T1000 (cell line): ENCODE results near the gene IL36RN.
"Not testable (repeated sequence)": the region's sequence is repeated elsewhere in the genome, so short reads cannot be mapped to it uniquely, and the experiment has no call there.

Experiments
- DNase-seq: peaks from one replicate; lab custom pipeline; 2025; ENCODE audit warnings: mixed read lengths; lab: John Stamatoyannopoulos, UW

Gene IL36RN

DNA sequence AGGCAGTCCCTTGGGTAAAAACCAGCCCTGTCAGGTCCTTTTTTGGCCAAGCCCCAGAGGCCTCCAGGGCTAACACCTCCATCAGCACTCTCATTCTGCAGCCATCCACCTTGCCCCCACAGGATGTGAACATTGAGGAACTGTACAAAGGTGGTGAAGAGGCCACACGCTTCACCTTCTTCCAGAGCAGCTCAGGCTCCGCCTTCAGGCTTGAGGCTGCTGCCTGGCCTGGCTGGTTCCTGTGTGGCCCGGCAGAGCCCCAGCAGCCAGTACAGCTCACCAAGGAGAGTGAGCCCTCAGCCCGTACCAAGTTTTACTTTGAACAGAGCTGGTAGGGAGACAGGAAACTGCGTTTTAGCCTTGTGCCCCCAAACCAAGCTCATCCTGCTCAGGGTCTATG lies 16.0 kb downstream of the IL36RN start:
- no peak for DNase-seq

DNA sequence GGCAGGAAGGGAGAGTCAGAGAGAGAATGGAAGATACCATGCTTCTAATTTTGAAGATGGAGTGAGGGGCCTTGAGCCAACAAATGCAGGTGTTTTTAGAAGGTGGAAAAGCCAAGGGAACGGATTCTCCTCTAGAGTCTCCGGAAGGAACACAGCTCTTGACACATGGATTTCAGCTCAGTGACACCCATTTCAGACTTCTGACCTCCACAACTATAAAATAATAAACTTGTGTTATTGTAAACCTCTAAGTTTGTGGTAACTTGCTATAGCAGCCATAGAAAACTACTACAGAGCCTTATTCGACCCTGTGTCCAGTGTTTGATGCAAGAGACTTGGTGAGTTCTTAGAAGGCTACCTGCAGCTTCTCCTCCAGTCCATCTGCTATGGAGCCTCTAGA lies 16.6 kb downstream of the IL36RN start:
- DNase-seq: no peak

DNA sequence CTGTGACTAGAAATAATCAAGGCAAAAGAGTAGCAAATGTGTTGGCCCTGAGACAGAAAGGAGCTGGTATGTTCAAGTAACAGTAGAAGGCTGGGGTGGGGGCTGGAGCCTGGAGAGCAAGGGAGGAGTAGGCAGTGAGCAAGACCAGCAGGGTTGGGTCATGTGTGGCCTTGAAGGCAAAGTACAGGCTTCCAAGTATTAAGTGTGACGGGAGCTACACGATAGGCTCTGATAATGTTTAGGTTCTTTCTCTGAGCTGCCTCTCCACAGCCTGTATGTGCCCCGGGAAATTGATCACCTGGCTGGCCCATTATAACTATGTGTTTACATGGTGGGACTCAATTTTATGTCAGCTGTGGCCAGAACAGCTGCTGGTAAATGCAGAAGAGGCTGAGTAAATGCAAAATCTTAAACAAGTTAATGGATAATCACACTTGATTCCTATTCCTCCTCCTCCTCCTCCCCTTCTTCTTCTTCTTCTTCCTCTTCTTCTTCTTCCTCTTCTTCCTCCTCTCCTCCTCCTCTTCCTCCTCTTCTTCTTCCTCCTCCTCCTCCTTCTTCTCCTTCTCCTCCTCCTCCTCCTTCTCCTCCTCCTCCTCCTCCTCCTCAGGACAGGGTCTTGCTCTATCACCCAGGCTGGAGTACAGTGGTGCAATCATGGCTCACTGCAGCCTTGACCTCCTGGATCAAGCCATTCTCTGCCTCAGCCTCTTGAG lies 18.1 kb downstream of the IL36RN start:
- no peak for DNase-seq

DNA sequence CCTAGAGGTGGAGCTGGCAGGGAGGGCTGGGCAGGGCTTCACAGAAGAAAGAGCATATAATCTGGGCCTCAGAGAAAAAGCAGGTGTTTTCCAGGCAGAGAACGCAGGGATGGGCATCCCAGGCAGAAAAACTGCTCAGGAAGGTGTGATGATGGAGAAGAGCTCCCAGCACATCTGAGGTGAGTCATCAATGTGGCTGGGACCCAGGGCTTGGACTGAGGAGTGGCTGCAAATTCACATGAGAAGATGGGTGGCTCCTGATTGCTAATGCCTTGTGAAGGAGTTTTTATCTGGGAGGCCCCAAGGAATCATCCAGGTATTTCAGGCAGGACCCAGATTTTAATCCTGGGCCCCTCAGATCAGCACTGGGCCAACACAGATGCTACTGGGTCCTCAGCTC lies 18.9 kb downstream of the IL36RN start:
- no peak for DNase-seq

DNA sequence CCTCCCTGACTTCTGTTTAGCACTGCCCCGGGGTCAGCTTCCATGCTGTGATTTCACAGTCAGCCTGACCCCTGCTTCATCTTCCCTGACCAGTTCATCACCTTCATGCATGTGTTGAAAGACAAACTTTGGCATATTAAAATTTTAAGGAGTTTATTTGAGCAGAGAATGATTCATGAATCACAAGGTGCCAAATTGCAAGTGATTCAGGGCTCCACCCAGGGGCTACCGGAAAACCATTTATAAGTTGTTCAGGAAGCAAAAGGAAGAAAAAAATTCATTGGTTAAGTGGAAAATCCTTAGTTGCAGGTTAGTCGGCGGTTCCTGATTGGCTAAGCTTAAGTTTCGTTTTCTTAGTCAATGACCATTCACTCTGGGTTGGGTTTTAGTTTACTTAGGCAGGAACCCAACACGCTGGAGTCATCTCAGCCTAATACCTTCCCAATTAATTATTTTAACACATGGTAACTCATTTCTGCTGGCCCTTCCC lies 19.4 kb downstream of the IL36RN start:
- no peak for DNase-seq

DNA sequence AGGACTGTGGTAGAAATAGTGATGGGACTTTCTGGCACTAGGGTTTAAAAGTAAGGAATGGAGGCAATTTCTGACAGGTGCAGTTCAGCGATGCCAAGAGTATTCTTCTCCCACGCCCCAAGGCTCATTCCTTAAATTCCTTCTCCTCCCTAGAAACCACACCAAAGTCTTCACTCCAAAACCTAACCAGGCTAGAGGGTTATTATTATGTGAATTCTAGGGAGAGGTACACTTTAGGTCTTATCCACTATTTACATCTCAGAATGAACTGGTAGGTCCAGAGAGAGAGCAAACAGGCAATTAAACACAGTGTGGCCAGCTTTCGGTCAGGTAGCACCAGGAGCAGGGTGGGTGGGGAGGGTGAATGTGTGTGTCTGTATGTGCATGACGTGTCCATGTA lies 20.1 kb downstream of the IL36RN start:
- DNase-seq: no peak

DNA sequence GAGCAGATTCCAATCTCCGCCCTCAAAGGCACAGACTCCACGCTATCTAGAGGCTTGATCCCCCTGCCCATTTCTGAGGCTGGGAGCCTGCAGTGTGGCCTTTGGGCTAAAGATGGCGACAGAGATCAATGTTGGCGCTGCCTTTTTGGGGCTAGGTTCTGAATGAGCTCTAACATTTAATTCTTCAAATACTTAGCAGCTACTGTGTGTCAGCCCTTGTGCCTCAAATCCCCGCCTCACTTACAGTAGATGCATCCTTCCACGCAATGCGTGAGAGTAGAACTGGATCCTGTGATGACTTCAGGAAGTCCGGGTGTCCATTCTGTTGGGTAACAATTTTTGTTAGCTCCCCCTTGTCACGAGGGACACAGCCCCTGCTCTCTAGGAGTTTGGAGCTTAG lies 21.1 kb downstream of the IL36RN start:
- DNase-seq: no peak

DNA sequence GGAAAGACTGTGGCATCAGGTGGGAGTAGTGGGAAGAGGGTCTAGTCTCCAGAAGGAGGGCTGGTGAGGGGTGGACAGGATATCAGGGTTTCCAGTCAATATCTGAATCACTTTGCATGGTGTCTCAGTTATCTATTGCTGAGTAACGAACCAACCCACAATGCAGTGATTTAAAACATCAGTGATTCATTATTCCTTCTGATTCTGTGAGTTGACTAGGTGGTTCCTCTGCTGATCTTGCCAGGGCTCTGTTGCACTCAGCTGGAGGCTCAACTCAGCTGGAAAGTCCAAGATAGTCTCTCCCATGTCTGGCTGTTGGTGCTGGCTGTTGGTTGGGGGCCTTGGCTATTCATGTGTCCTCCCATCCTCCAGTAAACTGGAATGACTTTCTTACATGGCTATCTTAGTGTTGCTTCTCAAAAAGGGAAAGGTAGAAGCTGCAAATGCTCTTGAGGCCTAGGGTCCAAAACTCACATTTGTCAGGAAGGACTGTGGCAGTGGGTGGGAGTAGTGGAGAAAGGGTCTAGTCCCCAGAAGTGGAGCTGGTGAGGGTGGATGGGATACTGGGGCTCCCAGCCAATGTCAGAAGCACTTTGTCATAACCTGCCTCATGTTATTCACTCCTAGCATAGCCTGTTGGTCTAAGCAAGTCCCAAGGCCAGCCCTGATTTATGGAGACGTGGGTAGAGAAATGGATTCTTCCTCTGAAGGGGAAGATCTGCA lies 22.7 kb downstream of the IL36RN start:
- DNase-seq: no peak

DNA sequence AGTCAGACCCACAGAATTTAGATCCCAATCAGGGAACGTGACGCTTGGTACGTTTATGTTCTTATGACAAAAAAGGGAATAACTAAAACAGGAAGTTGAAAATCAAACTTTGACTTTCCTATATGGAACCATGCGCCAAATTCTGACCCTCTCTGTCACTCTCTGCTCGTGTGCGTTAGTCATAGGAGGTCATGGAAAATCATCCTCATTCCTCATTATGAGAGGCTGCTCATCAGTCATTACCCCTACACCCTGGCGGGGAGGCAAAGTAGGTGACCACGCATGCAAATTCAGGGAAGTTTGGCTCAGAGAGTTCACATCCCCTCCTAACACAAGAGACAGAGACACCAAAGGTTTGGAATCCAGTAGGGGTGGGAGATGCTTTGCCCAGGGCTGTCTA lies 24.3 kb downstream of the IL36RN start:
- no peak for DNase-seq

DNA sequence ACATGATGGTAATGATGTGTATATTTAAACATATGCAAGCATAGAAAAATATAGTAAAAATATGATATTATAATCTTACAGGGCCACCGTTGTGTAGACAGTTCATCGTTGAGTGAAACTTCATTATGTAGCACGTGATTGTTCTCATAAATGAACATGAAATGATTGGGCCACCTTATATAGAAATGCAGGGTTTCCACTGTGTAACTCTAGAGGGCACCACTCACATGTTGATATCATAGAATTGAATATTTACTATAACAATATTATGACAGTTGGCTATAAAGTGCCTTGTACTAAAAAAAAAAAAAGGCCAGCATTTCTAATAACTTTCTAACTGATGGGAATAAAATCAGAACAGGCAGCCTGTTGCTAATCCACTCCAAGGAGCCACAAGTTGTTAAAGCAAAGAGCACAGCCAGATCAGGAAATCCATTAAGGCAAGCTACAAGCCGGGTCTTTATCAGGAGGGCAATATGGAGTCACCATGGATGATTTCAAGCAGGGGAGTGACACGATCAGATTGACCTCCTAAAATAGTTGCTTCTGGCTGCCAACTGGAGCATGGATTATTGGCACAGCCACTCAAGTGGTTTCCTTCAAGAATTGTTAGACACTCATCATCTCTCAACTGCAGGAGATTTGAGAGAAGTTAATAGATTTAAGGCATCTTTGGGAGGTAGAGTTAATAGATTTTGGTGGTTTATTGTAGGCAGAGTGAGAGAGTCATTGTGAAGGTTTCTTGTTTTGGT lies 25.4 kb downstream of the IL36RN start:
- no peak for DNase-seq

DNA sequence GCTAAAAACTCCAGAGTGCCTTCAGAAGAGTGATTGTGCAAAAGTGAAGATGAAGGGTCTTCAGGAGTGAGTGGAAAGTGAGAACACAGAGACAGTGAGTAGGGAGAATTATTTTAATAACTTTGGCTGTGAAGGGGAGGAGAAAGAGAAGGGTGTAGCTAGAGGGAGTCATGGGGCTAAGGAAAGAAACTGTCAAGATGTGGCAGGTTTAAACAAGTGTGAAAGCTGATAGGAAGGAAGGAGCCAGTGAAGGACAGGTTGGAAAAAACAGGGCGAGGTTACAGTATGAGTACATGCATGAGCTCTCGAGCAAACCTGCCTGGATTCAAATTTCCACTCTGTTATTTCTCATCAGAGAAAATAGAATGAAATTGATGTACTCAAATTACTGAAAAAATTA lies 26.5 kb downstream of the IL36RN start:
- no peak for DNase-seq

DNA sequence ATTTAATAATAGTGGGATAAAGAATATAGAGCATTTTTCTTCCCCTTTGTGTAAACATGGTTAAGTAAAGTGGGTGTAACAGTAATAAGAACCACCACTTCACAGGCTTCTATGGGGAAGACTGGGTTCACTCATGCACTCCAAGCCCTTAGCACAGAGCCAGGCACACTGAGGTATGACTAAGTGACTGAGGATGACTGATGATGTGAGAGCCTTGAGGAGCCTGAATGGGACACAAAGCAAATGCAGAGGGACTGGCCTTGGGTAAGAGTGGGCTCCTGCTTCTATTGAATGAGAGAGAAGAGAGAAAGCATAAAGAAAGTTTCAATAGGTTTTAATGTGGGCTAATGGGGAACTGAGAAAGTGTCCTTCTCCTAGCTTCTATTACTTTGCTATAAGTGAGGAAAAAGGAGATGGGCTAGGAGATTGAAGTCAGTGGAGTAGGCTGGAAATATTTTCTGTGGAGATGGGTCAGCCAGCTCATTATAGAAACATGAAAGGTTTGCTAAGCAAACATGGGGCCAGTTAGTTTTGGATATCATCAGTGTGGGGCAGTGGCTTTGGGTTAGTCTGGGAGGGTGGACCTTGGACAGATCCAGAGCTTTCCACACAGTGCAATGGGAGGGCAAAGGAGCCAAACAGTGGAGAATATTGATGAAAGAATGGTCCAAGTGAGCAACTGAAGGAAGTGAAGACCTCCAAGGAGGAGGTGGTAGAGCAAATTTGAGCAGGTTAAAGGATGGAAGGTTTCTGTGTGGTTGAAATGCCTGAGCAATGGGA lies 29.4 kb downstream of the IL36RN start:
- no peak for DNase-seq

DNA sequence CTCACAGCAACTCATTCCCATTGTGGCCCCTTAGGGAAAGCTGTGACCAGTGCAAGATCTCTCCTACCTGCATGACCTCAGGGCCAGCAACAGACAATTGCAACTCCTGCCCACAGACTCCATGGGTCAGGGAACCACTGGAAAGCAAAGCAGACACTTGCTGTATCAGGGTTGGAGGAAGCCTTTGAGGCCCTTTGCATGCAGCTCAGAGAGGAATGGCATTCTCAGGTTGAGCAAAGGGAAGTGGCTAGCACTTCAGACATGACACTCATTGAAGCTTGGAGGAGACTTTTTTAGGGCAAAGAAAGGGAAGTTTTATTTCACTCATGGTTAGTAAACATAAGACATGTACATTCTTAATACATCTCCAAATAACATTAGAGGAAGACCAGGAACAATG lies 30.9 kb downstream of the IL36RN start:
- DNase-seq: no peak

DNA sequence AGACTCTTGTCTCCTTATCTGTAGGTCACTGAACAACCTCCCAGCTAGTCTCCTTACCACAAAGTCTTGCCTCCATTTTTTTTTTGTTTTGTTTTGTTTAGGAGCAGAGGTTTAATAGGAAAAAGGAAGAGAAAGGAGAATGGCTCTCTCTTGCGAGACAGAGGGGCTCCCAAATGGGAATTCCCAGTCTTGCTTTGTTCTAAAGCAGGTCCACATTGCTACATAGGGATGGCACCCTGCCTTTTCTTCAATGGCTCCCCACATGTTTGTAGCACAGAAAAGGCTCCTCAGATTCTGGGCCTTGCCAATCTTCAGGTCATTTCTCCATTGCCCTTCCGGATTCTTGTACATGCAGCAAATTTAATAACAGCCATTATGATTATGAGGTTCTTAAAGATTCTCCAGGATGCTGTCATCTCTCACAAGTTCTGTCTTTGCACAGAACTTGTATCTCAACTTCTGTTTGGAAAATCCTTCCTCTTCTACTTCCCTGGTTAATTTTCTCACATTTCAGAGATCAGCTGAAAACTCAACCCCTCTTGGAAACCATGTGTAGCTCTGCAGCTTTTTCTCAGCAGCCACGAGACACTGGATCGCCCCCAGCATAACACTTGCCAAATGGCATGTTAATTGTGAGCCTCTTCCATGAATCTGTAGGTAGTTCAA lies 32.4 kb downstream of the IL36RN start:
- no peak for DNase-seq

DNA sequence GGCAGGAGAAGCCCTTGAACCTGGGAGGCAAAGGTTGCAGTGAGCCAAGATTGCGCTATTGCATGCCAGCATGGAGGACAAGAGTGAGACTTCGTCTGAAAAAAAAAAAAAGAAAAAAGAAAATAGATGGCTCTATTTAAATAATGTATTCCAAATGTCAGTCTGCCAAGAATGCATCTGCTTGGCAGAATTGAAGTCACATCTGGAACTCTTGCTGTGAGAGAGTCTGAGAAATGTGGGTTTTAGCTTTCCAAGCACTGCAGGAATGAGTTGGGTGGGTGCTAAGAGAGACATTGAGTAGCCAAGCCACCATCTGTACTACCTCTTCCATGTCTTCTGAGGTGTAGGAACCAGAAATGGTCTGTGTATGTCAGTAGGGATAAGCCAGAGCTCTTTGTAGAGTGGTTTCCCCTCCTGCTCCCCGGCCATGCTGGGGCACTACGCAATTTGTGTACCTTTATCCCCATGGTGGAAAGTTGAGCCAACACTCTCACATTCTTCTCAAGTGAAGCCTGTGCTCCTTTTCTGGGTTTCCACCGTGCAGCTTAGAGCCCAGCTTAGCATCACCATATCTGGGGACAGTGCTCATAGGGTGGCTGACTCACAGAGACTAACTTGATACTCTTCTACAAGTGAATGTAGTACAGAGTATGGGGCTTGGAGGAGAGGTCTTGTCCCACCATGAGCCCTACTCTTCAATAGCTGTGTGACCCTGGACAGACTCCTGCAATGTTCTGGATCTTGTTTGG lies 34.0 kb downstream of the IL36RN start:
- no peak for DNase-seq

DNA sequence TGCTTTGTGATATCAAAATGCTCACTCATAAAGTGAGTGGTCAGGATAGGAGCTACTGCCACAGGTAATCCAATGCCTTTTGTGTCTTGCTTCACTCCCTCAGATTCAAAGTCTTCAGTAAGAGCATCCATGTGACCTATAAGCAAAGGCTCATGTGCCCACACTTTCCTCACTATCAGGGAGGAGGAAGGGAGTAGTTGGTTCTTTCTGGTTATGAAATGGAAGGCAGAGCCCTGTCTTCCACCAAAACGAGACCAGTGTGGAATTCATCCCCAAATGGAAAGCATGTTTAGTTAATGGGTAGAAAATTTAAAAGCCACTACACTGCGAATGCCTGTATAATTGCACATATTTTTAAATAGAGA lies 34.6 kb downstream of the IL36RN start:
- no peak for DNase-seq

DNA sequence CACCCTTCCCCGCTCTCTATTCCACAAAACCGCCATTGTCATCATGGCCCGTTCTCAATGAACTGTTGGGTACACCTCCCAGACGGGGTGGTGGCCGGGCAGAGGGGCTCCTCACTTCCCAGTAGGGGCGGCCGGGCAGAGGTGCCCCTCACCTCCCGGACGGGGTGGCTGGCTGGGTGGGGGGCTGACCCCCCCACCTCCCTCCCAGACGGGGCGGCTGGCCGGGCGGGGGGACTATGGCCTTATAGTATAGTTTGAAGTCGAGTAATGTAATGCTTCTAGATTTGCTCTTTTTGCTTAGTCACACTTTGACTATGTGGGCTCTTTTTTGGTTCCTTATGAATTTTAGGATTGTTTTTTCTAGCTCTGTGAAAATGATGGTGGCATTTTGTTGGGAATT lies 37.3 kb downstream of the IL36RN start:
- not testable (repeated sequence) for DNase-seq

DNA sequence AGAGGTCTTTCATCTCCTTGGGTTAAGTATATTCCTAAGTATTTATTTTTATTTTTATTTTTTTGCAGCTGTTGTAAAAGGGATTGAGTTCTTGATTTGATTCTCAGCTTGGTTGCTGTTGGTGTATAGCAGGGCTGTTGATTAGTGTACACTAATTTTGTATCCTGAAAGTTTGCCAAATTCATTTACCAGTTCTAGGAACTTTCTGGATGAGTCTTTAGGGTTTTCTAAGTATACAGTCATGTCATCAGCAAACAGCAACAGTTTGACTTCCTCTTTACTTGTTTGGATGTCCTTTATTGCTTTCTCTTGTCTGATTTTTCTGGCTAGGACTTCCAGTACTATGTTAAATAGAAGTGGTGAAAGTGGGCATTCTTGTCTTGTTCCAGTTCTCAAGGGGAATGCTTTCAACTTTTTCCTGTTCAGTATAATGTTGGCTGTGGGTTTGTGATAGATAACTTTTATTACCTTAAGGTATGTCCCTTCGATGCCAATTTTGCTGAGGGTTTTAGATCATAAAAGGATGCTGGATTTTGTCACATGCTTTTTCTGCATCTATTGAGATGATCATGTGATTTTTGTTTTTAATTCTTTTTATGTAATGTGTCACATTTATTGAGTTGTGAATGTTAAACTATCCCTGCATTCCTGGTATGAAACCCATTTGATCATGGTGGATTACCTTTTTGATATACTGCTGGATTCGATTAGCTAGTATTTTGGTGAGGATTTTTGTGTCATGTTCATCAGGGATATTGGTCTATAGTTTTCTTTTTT lies 38.0 kb downstream of the IL36RN start:
- not testable (repeated sequence) for DNase-seq

DNA sequence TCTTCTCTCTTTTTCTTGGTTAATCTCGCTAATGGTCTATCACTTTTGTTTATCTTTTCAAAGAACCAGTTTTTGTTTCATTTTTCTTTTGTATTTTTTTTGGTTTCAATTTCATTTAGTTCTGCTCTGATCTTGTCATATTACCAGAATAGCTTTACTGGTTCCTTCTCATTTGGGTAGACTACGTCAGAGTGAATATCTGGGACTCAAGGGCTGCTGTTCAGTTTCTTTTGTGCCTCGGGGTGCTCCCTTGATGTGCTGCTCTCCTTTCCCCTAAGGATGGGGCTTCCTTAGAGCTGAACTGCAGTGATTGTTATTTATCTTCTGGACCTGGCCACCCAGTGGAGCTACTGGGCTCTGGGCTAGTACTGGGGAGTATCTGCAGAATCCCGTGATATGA lies 39.0 kb downstream of the IL36RN start:
- no peak for DNase-seq

DNA sequence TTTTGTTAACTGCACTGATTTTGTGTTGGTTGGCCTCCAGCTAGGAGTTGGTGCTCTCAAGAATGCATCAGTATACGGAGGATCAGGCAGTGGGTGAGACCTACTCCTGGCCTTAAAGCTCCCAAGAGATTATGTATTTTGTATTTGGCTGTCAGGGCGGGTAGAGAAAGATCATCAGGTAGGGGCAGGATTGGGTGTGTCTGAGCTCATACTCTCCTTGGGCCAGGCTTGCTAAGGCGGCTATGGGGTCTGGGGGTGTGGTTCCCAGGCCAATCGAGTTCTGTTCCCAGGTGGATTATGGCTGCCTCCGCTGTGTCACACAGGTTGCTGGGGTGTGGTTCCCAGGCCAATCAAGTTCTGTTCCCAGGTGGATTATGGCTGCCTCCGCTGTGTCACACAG lies 39.5 kb downstream of the IL36RN start:
- DNase-seq: no peak
